HEK293T (cell line): Measurements from ENCODE around the gene FOXP4.

ENCODE experiments used
- CTCF ChIA-PET: fragments of 350-600 bp; formaldehyde crosslinking; extraction: SDS; loops from one replicate; lab custom pipeline; 2021; ENCODE audit warnings: antibody characterized with exemption, inconsistent platforms; lab: Yijun Ruan, JAX
- POLR2A ChIA-PET: fragments of 350-600 bp; formaldehyde crosslinking; extraction: SDS; loops from one replicate; lab custom pipeline; 2020; ENCODE audit warnings: antibody characterized with exemption, inconsistent platforms; lab: Yijun Ruan, JAX
- DNase-seq: peaks from one replicate; pipeline ENCODE4 v3.0.0; 2012; ENCODE audit warnings: mixed read lengths; ENCODE audit errors: extremely low spot score
- ARNT ChIP-seq: fragments of 450-650 bp; IDR thresholded peaks from 2 replicates; pipeline ENCODE4 v1.6.1; 2017; ENCODE audit warnings: mild to moderate bottlenecking
- BHLHE40 ChIP-seq: fragments of 450-650 bp; IDR thresholded peaks from 2 replicates; pipeline ENCODE4 v1.6.1; 2016; ENCODE audit warnings: mild to moderate bottlenecking, moderate library complexity, borderline replicate concordance
- CTBP1 ChIP-seq: fragments of 450-650 bp; IDR thresholded peaks from 2 replicates; pipeline ENCODE4 v1.6.1; 2016; ENCODE audit warnings: borderline replicate concordance
- ELF4 ChIP-seq: fragments of 450-650 bp; IDR thresholded peaks from 2 replicates; pipeline ENCODE4 v1.6.1; 2017; ENCODE audit warnings: antibody characterized with exemption
- FOXA1 ChIP-seq: fragments of 450-650 bp; IDR thresholded peaks from 2 replicates; pipeline ENCODE4 v1.6.1; 2016; ENCODE audit warnings: mild to moderate bottlenecking
- FOXK2 ChIP-seq: fragments of 450-650 bp; IDR thresholded peaks from 2 replicates; pipeline ENCODE4 v1.6.1; 2016; ENCODE audit warnings: mild to moderate bottlenecking
- FOXM1 ChIP-seq: fragments of 450-650 bp; IDR thresholded peaks from 2 replicates; pipeline ENCODE4 v1.6.1; 2017; ENCODE audit warnings: mild to moderate bottlenecking, borderline replicate concordance
- HDGF ChIP-seq: fragments of 450-650 bp; IDR thresholded peaks from 2 replicates; pipeline ENCODE4 v1.6.1; 2017; ENCODE audit warnings: antibody characterized with exemption, borderline replicate concordance
- L3MBTL2 ChIP-seq: fragments of 450-650 bp; conservative IDR thresholded peaks from 2 replicates; pipeline ENCODE4 v1.6.1; 2016; ENCODE audit warnings: mild to moderate bottlenecking
- LEF1 ChIP-seq: fragments of 450-650 bp; IDR thresholded peaks from 2 replicates; pipeline ENCODE4 v1.6.1; 2017; ENCODE audit warnings: mild to moderate bottlenecking, borderline replicate concordance
- NFRKB ChIP-seq: fragments of 450-650 bp; IDR thresholded peaks from 2 replicates; pipeline ENCODE4 v1.6.1; 2016; ENCODE audit warnings: mild to moderate bottlenecking, moderate library complexity
- SP1 ChIP-seq: fragments of 450-650 bp; IDR thresholded peaks from 2 replicates; pipeline ENCODE4 v1.6.1; 2017
- SUZ12 ChIP-seq: fragments of 450-650 bp; IDR thresholded peaks from 2 replicates; pipeline ENCODE4 v1.6.1; 2016; ENCODE audit warnings: mild to moderate bottlenecking
- TARDBP ChIP-seq: fragments of 450-650 bp; IDR thresholded peaks from 2 replicates; pipeline ENCODE4 v1.6.1; 2016
- ZNF384 ChIP-seq: fragments of 450-650 bp; IDR thresholded peaks from 2 replicates; pipeline ENCODE4 v1.6.1; 2016
- TF ChIP-seq, protein P1 (sequence below): fragments of 450-650 bp; IDR thresholded peaks from 2 replicates; pipeline ENCODE4 v1.6.1; 2016

Gene FOXP4

DNA sequence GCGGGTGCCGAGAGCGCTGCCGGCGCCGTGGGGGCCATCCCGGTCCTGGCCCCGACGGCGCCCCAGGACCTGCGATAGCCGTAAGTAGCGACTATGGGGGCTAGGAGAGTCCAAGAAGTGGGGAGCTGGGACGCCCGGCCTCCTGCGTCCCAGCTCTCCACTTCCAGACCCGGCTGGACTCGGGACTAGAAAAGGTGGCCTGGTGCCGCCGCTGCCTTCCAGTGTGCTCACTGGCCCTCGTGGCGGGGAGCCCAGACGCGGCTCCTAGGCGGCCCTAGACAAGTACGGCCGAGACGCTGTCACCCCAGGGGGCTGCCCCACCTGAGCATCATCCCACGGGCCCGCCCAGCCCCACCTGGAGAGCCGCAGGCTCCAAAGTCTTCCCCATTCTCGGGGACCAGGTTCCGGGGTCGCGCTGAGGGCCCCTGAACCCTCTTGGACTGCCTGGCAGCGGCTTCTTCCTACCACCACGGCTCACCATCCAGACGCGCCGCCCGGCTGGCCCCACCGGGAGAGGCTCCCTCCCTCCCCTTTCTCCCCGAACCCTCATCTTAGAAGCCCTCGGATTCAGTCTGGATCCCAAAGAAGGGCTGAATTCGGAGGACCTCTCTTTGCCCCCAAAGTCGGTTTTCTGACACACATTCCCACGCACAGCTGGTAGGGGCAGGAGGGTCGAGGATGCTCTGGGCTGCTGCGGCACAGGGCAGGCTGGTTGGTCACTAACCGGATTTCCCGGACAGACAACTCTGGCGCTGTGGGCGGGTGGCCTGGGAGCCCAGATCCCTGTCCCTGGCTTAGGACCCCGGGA, 91.2 kb downstream of the FOXP4 start:
- ChIA-PET POLR2A (no interaction called here), CTCF (no interaction called here)
- no peak for TF ChIP-seq CTBP1
- no peak for TF ChIP-seq FOXA1
- no peak for TF ChIP-seq ELF4
- no peak for TF ChIP-seq LEF1
- TF ChIP-seq FOXM1: no peak
- no peak for TF ChIP-seq SP1
- TF ChIP-seq ARNT: no peak
- no peak for TF ChIP-seq BHLHE40
- TF ChIP-seq, protein P1, sequence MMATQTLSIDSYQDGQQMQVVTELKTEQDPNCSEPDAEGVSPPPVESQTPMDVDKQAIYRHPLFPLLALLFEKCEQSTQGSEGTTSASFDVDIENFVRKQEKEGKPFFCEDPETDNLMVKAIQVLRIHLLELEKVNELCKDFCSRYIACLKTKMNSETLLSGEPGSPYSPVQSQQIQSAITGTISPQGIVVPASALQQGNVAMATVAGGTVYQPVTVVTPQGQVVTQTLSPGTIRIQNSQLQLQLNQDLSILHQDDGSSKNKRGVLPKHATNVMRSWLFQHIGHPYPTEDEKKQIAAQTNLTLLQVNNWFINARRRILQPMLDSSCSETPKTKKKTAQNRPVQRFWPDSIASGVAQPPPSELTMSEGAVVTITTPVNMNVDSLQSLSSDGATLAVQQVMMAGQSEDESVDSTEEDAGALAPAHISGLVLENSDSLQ: no peak
- TF ChIP-seq HDGF: no peak
- TF ChIP-seq FOXK2: no peak
- TF ChIP-seq SUZ12: no peak
- no peak for TF ChIP-seq TARDBP
- no peak for TF ChIP-seq L3MBTL2
- no peak for DNase-seq

- ChIA-PET CTCF (no interaction called here), POLR2A (no interaction called here)
- no peak for DNase-seq
- TF ChIP-seq HDGF: no peak
- TF ChIP-seq LEF1: no peak
- TF ChIP-seq ZNF384: no peak
- TF ChIP-seq CTBP1: no peak
- no peak for TF ChIP-seq SUZ12
- TF ChIP-seq, protein P1: no peak
- TF ChIP-seq ARNT: no peak
- TF ChIP-seq BHLHE40: no peak
- TF ChIP-seq TARDBP: no peak
- no peak for TF ChIP-seq NFRKB
- no peak for TF ChIP-seq FOXM1
Observed at GRCh38 chr6:41638002-41638934, 92.1 kb downstream of the FOXP4 start, which contains the start of gene MDFI. Gene MDFI, plus strand, starts transcription at chr6:41638468. Its CDS starts 282 bp downstream, at chr6:41638750.

DNA sequence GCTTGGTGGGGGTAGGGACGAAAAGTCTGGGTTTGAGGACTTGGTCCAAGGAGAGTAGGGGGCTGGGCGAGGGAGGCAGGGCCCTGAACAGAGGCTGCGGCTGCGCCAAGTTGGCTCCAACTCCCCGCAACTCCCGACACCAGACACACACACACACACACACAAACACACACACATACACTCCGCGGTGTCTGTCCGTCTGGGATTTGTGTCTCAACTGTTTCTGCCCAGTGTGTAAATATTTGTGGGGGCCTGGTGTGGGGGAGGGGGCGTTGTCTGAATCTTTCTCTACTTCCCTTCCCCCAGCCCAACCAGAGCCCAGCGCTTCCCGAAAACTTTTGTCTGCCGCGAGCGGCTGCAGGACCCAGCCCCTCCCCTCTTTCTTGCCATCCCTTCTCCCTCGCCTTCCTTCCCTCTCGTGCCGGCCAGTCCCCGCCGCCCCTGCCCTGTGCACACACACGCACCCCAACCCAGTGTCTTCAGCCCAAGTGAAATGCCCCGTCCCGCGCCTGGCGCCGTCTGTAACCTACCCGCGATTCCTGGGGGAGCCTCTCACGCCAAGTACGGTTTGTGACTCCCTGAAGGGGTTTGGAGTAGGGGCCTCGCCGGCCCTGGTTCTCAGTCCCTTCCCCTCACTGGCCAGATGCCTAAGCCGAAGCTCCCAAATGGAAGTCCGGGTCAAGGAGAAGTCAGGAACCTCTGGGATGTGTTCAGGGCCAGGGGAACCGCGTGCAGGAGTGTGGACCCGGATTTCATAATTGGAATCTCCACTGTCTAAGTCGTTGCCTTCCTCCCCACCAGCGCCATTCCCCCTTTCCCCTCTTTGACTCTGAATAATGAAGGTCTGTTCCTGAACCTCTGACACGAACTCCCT, 93.0 kb downstream of the FOXP4 start:
- DNase-seq: no peak
- CTCF ChIA-PET: no interaction called here
- TF ChIP-seq NFRKB: no peak
- TF ChIP-seq SP1: no peak
- no peak for TF ChIP-seq LEF1
- TF ChIP-seq, protein P1: no peak
- no peak for TF ChIP-seq FOXM1
- no peak for TF ChIP-seq ARNT
- no peak for TF ChIP-seq L3MBTL2
- TF ChIP-seq BHLHE40: no peak
- TF ChIP-seq CTBP1: no peak
- no peak for TF ChIP-seq TARDBP
- TF ChIP-seq FOXA1: no peak
- TF ChIP-seq SUZ12: no peak
- no peak for TF ChIP-seq ZNF384
- POLR2A ChIA-PET: no interaction called here

- DNase-seq: no peak
- POLR2A ChIA-PET: no interaction called here
- TF ChIP-seq ZNF384 (no peak), LEF1 (no peak), CTBP1 (no peak), FOXM1 (no peak), TARDBP (no peak)
- CTCF ChIA-PET: interaction anchor here (0.5 kb wide), 1 partner anchor 329 kb away, joined by 4 read pairs; no protein-coding TSS in a partner anchor
Observed at GRCh38 chr6:41639809-41640371, 93.7 kb downstream of the FOXP4 start.

DNA sequence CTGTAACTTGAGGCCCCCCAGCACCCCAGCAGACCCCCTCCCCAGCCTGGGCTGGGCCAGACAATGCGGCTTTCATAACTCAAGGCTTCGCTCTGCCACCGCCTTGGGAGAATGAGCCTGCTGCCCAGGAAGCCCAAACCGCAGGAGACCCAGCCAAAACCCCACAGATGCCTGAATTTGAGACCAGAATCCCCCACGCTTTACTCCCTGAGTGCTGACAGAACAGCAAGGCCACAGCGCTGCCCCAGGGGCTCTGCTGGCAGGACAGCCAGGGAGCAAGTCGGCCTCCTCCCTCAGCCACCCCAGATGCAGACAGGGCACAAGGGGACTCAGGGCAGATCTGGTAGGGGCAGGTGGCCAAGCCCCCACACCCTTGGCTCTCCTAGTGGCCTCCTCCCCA, 94.2 kb downstream of the FOXP4 start:
- DNase-seq: no peak
- CTCF ChIA-PET: no interaction called here
- POLR2A ChIA-PET: no interaction called here
- TF ChIP-seq SP1 (no peak), NFRKB (no peak), ZNF384 (no peak), FOXA1 (no peak), ARNT (no peak), SUZ12 (no peak), ELF4 (no peak), FOXK2 (no peak), L3MBTL2 (no peak)
- TF ChIP-seq, protein P1: no peak
